GM23338 (cell line): ENCODE data around the gene ROCK2.

Source experiments
- CREB1 ChIP-seq: fragments of 250-450 bp; sonication (Bioruptor Pico); IDR thresholded peaks from 2 replicates; pipeline ENCODE4 v1.5.0; 2020; ENCODE audit warnings: low read depth, mild to moderate bottlenecking, moderate library complexity
- EZH2 ChIP-seq: fragments of 200-600 bp; sonication (generic); IDR thresholded peaks from one replicate; pipeline ENCODE4 v1.8.0; 2017; ENCODE audit warnings: antibody characterized with exemption, mild to moderate bottlenecking, low read depth; ENCODE audit not compliant: unreplicated experiment
- EZH2phosphoT487 ChIP-seq: fragments of 200-600 bp; sonication (generic); IDR thresholded peaks from one replicate; pipeline ENCODE4 v1.8.1; 2018; ENCODE audit warnings: antibody characterized with exemption; ENCODE audit not compliant: unreplicated experiment
- NANOG ChIP-seq: IDR thresholded peaks from 2 replicates; pipeline ENCODE4 v1.6.1; 2016; ENCODE audit warnings: antibody characterized with exemption, borderline replicate concordance
- POLR2AphosphoS5 ChIP-seq: IDR thresholded peaks from 2 replicates; pipeline ENCODE4 v1.6.1; 2016; ENCODE audit warnings: antibody characterized with exemption, low read depth
- STAT1 ChIP-seq: IDR thresholded peaks from one replicate; pipeline ENCODE4 v1.6.1; 2016; ENCODE audit warnings: antibody characterized with exemption; ENCODE audit not compliant: unreplicated experiment
- TF ChIP-seq, protein P1 (sequence below), 2 experiments: fragments of 200-600 bp in 1 of 2; sonication (generic) in 1 of 2; conservative IDR thresholded peaks; 2 replicates each; pipeline versions ENCODE4 v1.5.1 to v1.6.1; 2016 to 2017; ENCODE audit warnings: antibody characterized with exemption in 2 of 2, low read depth in 2 of 2, mild to moderate bottlenecking in 2 of 2, moderate library complexity in 1 of 2
- TF ChIP-seq, protein P2 (sequence below): IDR thresholded peaks from one replicate; pipeline ENCODE4 v1.6.1; 2018; ENCODE audit warnings: antibody characterized with exemption; ENCODE audit not compliant: unreplicated experiment

DNA sequence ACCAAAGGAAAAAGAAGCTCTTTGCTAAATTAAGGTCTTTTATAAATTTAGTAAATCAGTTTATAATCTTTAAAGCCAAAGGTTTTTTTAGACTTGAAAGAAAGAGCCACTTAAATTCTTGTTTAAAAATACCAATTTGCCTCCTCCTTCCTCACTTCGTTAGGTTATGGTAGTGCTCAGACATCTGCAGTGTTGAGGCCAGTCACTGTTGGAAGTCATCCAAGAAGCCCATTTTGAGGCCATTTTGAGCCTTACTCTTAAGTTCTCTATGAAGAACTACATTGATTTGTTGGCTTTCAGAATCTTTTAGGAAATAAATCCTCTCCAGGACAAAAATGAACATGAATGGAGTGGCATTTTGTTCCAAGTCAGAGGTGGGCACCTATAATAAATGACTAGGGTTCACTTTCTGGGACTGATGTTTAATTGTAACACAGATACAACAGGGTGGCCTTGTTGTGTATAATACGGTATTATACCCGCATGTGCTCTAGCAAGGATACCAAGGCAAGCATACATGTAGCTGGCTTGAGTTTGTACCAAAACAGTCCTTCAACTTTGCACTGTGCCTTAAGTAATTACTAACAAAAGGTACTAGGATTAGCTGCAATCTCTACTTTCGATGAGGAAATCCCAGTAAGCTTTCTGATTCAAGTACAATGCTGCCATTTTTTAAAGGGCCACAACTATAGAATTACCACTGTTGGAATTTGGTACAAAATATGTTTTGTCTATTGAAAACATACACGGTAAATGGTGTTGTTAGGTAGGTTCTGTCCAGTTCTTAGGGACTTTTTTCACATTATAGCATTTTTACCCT lies 166.4 kb downstream of the ROCK2 start:
- no peak for TF ChIP-seq NANOG
- no peak for TF ChIP-seq POLR2AphosphoS5
- TF ChIP-seq, protein P1, sequence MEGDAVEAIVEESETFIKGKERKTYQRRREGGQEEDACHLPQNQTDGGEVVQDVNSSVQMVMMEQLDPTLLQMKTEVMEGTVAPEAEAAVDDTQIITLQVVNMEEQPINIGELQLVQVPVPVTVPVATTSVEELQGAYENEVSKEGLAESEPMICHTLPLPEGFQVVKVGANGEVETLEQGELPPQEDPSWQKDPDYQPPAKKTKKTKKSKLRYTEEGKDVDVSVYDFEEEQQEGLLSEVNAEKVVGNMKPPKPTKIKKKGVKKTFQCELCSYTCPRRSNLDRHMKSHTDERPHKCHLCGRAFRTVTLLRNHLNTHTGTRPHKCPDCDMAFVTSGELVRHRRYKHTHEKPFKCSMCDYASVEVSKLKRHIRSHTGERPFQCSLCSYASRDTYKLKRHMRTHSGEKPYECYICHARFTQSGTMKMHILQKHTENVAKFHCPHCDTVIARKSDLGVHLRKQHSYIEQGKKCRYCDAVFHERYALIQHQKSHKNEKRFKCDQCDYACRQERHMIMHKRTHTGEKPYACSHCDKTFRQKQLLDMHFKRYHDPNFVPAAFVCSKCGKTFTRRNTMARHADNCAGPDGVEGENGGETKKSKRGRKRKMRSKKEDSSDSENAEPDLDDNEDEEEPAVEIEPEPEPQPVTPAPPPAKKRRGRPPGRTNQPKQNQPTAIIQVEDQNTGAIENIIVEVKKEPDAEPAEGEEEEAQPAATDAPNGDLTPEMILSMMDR (conservative IDR thresholded peaks at IDR 0.05; ENCODE audit: low read depth in 2 of 2): no peak
- TF ChIP-seq EZH2: no peak
- TF ChIP-seq CREB1 (CRISPR knock-in tag): no peak
- TF ChIP-seq EZH2phosphoT487: no peak
- TF ChIP-seq STAT1: no peak
- TF ChIP-seq, protein P2, sequence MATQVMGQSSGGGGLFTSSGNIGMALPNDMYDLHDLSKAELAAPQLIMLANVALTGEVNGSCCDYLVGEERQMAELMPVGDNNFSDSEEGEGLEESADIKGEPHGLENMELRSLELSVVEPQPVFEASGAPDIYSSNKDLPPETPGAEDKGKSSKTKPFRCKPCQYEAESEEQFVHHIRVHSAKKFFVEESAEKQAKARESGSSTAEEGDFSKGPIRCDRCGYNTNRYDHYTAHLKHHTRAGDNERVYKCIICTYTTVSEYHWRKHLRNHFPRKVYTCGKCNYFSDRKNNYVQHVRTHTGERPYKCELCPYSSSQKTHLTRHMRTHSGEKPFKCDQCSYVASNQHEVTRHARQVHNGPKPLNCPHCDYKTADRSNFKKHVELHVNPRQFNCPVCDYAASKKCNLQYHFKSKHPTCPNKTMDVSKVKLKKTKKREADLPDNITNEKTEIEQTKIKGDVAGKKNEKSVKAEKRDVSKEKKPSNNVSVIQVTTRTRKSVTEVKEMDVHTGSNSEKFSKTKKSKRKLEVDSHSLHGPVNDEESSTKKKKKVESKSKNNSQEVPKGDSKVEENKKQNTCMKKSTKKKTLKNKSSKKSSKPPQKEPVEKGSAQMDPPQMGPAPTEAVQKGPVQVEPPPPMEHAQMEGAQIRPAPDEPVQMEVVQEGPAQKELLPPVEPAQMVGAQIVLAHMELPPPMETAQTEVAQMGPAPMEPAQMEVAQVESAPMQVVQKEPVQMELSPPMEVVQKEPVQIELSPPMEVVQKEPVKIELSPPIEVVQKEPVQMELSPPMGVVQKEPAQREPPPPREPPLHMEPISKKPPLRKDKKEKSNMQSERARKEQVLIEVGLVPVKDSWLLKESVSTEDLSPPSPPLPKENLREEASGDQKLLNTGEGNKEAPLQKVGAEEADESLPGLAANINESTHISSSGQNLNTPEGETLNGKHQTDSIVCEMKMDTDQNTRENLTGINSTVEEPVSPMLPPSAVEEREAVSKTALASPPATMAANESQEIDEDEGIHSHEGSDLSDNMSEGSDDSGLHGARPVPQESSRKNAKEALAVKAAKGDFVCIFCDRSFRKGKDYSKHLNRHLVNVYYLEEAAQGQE: no peak
